NCI-H82 (cell line): ENCODE measurements around the gene HIVEP2.
"Not testable (repeated sequence)": the region's sequence is repeated elsewhere in the genome, so short reads cannot be mapped to it uniquely, and the experiment has no call there.

Experiments used
- DNase-seq: peaks from one replicate; lab custom pipeline; 2025; lab: John Stamatoyannopoulos, UW

The HIVEP2 gene, protein sequence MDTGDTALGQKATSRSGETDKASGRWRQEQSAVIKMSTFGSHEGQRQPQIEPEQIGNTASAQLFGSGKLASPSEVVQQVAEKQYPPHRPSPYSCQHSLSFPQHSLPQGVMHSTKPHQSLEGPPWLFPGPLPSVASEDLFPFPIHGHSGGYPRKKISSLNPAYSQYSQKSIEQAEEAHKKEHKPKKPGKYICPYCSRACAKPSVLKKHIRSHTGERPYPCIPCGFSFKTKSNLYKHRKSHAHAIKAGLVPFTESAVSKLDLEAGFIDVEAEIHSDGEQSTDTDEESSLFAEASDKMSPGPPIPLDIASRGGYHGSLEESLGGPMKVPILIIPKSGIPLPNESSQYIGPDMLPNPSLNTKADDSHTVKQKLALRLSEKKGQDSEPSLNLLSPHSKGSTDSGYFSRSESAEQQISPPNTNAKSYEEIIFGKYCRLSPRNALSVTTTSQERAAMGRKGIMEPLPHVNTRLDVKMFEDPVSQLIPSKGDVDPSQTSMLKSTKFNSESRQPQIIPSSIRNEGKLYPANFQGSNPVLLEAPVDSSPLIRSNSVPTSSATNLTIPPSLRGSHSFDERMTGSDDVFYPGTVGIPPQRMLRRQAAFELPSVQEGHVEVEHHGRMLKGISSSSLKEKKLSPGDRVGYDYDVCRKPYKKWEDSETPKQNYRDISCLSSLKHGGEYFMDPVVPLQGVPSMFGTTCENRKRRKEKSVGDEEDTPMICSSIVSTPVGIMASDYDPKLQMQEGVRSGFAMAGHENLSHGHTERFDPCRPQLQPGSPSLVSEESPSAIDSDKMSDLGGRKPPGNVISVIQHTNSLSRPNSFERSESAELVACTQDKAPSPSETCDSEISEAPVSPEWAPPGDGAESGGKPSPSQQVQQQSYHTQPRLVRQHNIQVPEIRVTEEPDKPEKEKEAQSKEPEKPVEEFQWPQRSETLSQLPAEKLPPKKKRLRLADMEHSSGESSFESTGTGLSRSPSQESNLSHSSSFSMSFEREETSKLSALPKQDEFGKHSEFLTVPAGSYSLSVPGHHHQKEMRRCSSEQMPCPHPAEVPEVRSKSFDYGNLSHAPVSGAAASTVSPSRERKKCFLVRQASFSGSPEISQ (N-terminal part only)

DNA sequence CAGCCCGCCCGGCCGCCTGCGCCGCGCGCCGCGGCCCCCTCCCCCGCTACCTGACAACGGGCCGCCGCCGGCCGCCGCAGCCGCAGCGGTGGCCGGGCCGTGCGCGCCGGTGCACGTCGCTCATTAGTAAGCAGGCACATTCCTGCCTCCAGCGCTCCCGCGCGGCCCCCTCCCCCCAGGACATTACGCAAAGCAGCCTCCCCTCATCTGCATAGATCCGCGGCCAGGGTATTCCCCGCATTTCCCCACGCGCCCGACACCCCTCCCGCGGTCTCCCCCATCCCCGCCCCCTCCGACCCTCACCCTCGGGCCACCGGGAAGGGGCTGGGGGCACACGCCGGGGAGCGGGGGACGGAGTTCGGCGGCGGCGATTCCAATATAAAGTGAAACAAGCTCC is at the start of gene HIVEP2:
HIVEP2 (minus strand) TSS at position 128 of the 397 bp plus-strand sequence. CDS start 170,438 bp downstream, outside the sequence.
- peak; percentile 78 for DNase-seq

DNA sequence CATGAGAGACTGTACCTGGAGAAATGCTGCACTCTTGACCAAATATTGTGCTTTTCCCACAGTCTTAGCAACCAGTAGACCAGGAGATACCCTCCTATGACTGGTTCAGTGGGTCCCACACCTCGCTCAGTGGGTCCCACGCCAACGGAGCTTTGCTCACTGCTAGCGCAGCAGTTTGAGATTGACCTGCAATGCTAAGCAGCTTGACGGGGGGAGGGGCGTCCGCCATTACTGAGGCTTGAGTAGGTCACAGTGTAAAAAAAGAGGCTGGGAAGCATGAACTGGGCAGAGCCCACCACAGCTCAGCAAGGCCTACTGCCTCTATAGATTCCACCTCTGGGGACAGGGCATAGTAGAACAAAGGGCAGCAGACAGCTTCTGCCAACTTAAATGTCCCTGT is 49.0 kb upstream of the HIVEP2 start:
- no peak for DNase-seq

DNA sequence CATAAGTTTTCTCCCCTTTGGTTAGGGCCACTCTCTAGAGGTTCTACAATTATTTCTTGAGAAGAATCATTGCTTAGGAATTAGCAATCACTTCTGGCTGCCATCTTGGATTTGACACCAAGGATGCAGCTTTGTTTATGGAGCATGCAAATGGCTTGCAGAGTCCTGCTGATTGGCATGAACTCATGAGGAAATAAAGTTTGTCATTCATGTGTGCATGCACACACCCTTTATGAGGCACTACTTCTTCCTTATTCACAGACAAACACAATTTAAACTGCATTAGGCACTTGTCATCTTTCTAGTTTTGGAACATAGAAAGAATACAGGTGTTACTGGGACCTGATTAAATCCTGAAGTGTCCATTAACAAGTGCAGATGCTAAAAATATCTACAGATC is 42.5 kb upstream of the HIVEP2 start:
- DNase-seq, result no peak

DNA sequence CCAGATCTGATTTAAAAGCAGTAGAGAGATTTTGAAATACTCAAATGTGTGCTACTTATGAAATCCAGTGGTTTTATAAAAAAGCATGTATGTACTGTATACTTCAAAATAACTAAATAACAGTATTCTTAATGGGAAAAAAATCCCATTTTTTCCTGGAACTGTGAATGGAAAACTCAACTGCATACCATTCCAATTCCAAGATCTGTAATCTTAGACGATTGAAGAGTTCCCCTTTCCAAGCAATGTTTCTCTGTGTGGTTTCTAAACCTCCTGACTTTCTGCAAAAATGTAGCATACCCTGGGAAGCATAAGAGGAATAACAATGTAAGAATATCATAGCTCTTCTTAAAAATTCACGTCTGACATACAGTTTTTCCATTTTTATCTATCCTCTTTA is 40.3 kb upstream of the HIVEP2 start:
- no peak for DNase-seq

DNA sequence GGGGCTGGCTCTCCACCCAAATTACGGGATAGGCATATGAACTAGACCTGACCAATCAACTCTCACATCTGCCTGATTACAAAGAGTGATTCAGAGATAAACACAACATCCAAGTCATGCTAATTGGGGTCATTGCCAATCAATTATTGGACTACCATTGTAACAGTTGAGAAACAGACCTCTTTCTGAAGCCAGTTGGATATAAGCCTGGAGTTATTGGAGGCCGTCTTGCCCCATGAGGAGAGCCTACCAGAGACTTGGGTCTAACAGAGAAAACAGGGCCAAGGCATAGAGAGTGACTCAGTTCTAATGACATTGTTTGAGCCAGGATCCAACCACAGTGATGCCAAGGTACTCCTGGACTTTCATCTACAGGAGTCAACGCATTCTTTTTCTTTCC is 39.4 kb upstream of the HIVEP2 start:
- no peak for DNase-seq

DNA sequence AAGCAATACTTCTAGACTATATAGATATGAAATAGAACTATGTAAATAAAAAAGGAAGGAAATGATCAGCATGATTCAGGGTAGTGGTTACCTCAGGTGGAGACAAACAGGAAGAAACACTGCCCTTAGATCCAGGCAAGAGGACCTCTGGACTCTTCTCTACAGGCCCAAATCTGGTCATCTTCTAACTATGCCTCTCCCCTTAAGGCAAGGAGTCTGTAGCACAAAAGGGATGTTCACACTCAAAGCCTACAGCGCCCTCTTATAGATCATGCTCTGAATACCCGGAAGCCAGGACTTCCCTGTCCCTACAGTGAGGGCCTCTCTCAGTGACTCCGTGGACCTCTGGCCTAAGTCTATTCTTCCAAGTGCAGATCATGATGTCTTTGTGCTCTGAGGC is 30.4 kb upstream of the HIVEP2 start:
- DNase-seq, result peak; percentile 9

DNA sequence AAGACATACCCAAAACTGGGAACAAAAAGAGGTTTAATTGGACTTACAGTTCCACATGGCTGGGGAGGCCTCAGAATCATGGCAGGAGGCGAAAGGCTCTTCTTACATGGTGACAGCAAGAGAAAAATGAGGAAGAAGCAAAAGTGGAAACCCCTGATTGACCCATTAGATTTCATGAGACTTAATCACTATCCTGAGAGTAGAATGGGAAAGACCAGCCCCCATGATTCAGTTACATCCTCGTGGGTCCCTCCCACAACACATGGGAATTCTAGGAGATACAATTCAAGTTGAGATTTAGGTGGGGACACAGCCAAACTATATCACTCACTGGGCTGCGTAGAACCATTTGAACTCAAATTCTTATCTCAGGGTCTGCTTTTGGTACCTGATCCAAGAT is 26.0 kb upstream of the HIVEP2 start:
- not testable (repeated sequence) for DNase-seq

DNA sequence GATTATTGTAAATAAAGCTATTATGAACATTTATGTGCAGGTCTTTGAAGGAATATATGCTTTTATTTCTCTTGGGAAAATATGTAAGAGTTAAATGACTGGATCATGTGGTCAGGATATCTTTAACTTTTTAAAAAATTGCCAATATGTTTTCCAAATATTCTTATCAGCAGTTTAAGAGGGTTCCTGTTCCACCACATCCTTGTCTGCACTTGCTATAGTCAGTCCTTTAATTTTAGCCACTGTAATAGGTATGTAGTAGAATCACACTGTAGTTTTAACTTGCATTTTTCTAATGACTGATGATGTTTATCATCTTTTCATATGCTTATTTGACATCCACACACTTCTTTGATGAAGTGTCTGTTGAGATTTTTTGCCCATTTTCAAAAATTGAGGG is 23.6 kb upstream of the HIVEP2 start:
- DNase-seq, result no peak

DNA sequence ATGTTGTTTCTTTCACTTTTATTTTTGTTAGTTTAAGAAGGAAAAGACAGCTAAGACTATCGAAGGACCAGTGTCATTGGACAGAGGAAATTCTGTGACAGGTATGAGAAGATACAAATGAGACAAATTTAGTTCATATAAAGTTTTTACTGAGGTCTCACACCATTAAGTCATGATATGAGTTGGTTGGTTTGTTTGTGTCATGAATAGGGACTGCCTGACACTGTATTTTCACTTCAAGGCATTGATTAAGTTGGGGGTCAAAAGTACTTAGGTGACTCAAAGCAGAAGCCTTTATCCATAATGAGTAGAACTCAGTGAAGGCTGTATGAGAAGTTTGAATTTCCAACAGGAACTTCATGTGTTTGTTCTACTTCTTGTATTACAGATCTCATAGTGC is 21.3 kb upstream of the HIVEP2 start:
- DNase-seq, result no peak

DNA sequence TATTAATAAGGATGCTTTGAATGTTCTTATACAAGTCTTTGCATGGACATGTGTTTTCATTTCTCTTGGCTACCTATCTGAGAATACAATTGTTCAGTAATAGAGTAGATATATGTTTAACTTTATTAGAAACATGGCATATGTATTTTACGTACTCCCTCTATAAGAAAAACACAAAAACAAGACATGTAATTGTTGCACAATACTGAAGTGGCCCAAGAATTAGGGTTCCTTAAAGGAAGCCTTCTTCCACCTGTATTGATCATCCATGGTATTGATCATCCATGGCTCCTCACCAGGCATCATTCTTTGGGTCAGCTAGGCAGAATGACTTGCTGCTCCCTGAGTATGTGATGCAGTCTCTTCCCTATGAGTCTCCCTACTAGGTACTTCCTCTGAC is 20.2 kb upstream of the HIVEP2 start:
- no peak for DNase-seq

DNA sequence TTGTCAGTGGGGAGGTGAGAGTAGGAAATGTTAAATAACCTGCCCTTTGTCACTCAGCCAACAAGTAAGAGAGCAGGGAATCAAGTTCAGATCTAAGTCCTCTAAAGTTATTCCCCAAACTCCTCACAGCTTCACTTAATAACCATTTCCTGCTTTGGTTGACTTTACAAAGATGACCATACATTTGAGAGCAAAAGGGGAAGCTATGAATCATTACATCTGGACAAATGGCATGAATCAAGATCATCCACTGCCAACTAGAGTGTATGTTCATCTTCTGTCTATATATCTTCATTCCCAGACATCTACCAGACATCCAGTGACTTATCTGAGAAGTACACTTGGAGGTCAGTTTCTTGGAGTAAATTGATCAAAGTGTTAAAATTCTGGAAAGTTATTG is 15.1 kb upstream of the HIVEP2 start:
- no peak for DNase-seq

DNA sequence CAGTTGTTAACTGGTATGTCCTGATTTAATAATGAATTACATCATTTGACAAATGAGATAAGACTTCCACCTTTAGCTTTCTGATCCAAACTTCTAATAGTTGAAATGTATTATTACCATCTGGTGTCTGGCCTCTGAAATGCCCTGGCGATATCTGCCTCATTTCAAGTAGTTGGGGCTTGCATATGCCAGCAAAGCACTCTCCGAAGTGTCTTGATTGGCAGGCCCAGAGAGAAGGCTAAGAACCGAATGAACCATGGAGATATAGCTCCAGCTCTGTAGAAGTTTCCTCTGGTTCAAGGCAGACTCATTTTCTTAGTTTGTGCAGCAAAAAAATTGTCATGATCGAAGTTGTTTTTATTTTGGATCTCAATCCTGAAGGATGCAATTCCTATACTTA is 13.4 kb upstream of the HIVEP2 start:
- DNase-seq, result no peak

DNA sequence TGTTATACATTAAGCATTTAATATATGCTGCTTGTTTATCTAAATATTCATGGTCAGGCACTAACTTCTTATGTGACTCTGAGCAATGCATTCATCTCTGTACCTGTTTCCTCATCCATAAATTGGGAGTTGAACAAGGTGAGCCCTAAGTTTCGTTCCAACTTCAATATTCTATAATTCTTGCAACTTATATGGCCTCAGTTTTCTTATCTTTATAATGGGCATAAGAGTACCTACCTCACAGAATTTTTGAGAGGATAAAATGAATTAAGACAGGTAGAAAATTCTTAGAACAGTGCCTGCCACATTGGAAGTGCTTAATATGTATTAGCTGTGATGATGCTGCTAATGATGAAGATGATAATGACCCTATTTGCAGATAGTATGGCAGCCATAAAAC is 11.8 kb upstream of the HIVEP2 start:
- DNase-seq, result no peak

DNA sequence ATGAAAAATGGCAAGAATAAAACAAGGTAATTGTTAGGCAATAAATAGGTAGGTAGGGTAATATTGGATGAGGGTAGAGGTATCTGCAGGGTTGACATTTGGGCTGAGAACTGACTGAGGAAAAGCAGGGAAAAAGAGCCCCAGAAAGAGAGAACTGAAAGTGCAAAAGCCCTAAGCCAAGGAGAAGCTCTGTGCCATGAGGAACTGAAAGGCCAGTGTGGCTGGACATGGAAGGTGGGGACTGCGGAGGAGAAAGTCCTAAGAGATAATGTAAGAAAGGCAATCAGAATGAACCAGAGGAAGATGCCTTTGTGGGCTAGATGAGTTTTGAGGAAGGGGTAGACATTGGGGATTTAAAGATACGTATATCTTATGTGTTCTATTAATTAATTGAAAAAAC is 9.9 kb upstream of the HIVEP2 start:
- DNase-seq, result no peak

DNA sequence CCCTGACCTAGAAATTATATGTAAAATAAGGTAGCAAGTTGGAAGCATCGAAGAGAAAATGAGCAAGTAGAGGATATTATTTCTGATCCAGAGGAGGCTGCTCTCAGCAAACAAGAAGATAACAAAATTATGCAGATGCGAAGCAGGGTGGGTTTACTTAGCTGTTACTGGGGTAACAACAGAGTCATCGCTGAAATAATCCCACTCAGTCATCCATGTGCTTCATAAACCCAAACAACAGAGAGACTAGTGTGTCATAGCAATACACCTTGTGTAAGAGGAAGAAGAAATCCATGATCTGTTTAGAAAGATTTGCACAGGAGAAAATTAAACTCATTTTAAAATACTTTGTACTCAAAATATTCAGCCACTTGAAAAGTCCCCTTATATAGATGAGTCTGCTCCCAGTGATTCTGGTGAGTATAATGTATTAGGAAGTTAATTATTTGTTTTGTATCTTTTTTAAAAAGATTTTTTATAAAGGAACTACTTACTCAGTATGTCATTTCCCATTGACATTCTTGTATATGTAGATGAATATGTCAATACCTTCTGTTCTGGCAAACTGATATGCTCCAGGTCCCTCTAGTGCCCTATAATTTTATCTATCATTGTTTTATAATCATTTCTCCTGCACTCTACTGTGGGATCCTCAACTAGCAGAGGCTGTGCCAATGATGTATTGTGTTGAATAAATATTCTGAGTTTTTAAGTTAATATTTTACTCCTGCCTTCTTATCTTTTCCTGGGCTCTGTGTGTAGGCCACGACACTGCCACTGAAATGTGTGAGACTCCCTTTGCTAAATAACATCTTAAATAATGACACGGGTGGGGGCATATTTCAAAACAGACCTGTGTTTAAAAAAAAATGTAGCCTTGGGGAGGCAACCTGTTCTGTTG is 8.6 kb upstream of the HIVEP2 start:
- peak; percentile 59 for DNase-seq

DNA sequence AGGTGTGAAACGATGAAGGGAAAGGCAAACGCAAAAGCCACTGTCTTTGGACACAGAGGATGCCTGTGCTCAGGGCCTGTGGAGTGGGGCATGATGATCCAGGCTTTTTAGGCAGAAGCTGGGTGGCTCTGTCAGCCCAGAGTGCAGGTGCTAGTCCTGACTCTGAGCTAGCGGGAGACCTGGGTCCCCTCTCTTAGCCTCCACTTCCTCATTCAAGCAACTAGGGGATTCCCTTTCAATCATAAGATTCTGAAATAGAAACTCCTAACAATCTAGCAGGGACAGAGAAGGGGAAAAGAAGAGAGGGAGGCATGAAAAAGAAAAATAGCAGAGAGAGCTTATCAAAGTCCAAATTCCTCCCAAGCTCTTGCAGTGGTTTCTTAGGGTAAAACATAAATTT is 7.6 kb upstream of the HIVEP2 start:
- DNase-seq, result no peak

DNA sequence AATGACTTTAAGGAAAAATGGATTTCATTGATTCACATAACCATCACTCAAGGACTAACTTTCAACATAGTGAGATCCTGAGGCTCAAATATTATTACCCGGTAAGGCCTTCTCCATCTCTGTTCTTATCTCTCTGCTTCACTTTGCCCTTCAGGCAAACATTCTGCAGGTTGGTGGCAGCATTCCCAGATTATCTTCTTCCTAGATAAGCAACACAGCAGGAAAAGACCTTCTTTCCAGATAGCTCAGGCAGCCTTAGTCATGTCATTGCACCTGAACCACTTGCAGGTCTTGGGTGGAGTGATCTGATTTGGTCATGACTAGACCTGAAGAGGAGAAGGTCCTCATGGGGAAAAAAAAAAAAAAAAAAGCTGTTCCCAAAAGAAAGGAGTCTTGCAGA is 5.3 kb upstream of the HIVEP2 start:
- no peak for DNase-seq

DNA sequence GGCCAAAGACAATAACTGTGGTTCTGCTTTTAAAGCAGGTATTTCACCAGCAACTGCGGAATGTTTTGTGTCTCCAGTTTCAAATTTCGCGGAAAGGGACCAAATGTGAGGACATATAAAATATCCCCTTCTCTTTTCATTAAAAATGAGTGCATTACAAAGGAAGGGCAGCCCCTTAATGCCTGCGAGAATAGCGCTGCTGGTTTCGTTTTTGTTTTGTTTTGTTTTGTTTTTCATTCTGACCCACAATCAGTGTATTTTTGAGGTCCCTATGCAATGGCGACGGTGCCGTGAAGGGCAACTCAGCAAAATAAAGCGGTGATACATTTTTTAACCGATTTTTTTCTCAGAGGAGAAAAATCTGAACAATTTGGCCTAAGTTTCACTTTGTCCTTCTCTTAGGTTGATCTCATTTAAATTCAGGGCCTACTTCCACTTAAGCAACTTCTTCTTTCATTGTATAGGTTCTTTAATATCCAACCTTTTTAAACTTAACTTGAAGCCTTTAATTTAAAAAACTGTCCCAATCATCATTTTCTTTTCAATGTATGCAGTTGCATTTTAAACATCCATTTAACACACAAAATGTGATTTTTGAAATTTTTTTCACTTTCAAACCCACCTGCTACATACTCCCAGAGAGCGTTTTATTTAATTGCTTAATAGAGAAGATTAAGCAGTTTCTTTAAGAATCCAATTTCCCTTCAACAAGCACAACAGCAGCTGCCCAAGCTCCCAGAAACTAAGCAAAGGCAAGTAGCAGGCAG is 2.9 kb upstream of the HIVEP2 start:
- DNase-seq, result peak; percentile 73

DNA sequence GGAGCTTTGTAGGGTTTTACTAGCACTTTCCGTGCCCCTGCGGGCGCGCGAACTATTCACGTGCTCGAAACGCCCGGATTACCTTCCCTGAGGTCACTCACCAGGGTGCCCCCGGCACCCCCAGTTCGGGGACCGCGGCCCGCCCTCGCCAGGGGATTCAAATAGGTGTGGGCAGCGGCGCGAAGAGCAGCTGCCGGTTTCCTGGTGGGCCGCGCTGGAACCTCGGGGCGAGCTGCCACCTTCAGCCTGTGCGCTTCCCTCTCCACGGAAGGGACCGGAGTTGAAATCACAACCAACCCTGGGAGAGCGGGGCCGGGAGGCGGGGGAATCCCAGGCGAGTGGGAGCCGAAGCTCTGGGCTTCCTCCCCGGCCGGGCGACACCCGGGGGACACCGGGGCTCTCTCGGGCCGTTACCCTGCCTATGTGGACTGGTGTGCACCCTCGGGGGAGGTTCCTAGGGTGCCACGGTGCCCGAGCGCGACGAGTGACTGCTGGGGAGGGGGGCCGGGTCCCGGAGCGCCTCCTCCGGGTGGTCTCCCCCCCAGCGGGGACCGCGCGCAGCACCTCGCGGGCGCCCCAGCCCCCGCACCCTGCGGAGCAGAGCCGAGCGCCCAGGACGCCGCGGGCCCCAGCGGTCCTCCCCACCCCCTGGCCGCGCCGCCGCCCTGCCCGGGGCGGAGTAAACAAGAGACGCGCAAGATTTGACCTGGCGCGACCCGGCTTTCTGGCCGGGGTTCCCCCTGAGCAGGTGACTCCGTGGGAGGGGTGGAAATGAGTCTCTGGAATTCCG is 2.1 kb upstream of the HIVEP2 start:
- DNase-seq, result peak; percentile 68
